Lower lobe of right lung (tissue), 2 donors: ENCODE results near the gene GRHL1. TPM values are rescaled to one million over a fixed set of nuclear protein-coding genes. Genes with fewer than 3 reads are reported as not detected.

Experiments used
- ATAC-seq, 2 donors: fragments of 200-7000 bp; cut with Tn5 transposase; one replicate each; pipeline ENCODE4 v1.9.1; 2020 to 2022; ENCODE audit warnings: mild to moderate bottlenecking in 2 of 2, moderate library complexity in 2 of 2
- DNase-seq: peaks from one replicate; pipeline ENCODE4 v3.0.0-alpha.2; 2020
- H3K27ac ChIP-seq: fragments of 200-600 bp; one replicate; pipeline ENCODE4 v1.8.0; 2022
- H3K27me3 ChIP-seq: fragments of 200-600 bp; one replicate; pipeline ENCODE4 v1.8.0; 2022; ENCODE audit warnings: low read depth
- H3K36me3 ChIP-seq: fragments of 200-600 bp; one replicate; pipeline ENCODE4 v1.8.0; 2022; ENCODE audit warnings: mild to moderate bottlenecking
- H3K4me1 ChIP-seq: fragments of 200-600 bp; one replicate; pipeline ENCODE4 v1.8.0; 2022
- H3K4me3 ChIP-seq: fragments of 200-600 bp; one replicate; pipeline ENCODE4 v1.8.0; 2022; ENCODE audit warnings: mild to moderate bottlenecking
- H3K9me3 ChIP-seq: fragments of 200-600 bp; one replicate; pipeline ENCODE4 v1.8.0; 2022
- intact Hi-C: fragments of 100-400 bp; cut with DNase I; formaldehyde crosslinking; loops from one replicate; pipeline ENCODE4 v1.11.0; 2022
- total RNA-seq: library from RNA; stranded (reverse); fragmentation: NEBNext Ultra II Directional; extraction: Animal tissue kit (Norgen Biotek cat#: 25700); gene quantifications from one replicate; pipeline ENCODE4 v1.2.1, GENCODE V29; 2021
- TF ChIP-seq, protein P1 (sequence below): fragments of 200-600 bp; IDR thresholded peaks from one replicate; pipeline ENCODE4 v1.8.0; 2022; ENCODE audit warnings: antibody characterized with exemption, mild to moderate bottlenecking
- donor health status: DM: no; HTN: yes; CAD: no; lungs with severe emphysema.

The GRHL1 gene
- total RNA-seq, 1 donor from 2014 or later: 6.5 TPM

DNA sequence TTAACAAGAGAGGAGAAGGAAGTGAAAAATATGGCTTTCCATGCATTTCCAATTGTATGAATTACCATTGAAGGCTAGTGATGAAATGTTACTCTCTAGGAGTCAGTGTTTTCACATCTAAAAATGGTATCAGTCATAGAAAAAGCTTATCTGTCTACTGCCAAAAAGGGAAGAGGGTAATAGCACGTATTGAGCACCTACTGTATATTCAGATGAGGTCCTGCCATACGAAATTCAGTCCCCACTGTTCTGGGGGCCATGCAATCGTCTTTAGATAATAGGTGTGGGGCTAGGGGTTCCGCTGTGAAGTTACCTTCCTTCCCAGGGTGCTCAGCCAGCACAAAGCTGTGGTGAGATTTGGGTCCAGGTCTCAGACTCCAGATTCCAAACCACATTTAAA is 14.2 kb upstream of the GRHL1 start:
- Histone ChIP-seq H3K27ac (no peak overlapping the region), H3K4me3 (no peak overlapping the region), H3K27me3 (no peaks in the 10 kb centered on the region), H3K36me3 (peaks cover 18% of the 10 kb centered on the region), H3K9me3 (no peaks in the 10 kb centered on the region), H3K4me1 (peaks cover 15% of the 10 kb centered on the region)
- DNase-seq (no peak), ATAC-seq (no peak)
- intact Hi-C loops: no loop called here
- TF ChIP-seq, protein P1, sequence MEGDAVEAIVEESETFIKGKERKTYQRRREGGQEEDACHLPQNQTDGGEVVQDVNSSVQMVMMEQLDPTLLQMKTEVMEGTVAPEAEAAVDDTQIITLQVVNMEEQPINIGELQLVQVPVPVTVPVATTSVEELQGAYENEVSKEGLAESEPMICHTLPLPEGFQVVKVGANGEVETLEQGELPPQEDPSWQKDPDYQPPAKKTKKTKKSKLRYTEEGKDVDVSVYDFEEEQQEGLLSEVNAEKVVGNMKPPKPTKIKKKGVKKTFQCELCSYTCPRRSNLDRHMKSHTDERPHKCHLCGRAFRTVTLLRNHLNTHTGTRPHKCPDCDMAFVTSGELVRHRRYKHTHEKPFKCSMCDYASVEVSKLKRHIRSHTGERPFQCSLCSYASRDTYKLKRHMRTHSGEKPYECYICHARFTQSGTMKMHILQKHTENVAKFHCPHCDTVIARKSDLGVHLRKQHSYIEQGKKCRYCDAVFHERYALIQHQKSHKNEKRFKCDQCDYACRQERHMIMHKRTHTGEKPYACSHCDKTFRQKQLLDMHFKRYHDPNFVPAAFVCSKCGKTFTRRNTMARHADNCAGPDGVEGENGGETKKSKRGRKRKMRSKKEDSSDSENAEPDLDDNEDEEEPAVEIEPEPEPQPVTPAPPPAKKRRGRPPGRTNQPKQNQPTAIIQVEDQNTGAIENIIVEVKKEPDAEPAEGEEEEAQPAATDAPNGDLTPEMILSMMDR: no peak

DNA sequence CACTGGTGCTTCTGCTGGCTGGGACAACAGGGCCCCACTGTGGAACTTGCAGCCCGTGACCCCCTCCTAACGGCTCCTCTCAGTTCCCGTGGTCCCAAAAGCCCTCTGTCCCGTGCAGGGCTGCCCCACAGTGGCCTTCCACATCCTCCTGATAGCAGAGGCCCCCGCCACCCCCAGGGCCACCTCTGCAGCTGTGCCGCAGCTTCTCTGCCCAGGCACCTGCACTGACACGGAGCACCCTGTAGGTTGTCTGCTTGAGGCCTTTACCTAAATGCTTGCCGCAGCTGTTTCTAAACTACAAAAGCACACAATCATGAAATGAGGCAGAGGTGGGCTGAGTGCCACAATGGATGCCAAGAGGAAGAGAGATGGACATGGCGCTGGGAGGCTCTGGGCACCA is 13.5 kb upstream of the GRHL1 start:
- ATAC-seq: no peak
- Histone ChIP-seq H3K4me1 (peaks cover 15% of the 10 kb centered on the region), H3K9me3 (no peaks in the 10 kb centered on the region), H3K27me3 (no peaks in the 10 kb centered on the region), H3K36me3 (peaks cover 11% of the 10 kb centered on the region), H3K4me3 (no peak overlapping the region), H3K27ac (no peak overlapping the region)
- no peak for DNase-seq
- TF ChIP-seq, protein P1: no peak
- intact Hi-C loops: no loop called here

DNA sequence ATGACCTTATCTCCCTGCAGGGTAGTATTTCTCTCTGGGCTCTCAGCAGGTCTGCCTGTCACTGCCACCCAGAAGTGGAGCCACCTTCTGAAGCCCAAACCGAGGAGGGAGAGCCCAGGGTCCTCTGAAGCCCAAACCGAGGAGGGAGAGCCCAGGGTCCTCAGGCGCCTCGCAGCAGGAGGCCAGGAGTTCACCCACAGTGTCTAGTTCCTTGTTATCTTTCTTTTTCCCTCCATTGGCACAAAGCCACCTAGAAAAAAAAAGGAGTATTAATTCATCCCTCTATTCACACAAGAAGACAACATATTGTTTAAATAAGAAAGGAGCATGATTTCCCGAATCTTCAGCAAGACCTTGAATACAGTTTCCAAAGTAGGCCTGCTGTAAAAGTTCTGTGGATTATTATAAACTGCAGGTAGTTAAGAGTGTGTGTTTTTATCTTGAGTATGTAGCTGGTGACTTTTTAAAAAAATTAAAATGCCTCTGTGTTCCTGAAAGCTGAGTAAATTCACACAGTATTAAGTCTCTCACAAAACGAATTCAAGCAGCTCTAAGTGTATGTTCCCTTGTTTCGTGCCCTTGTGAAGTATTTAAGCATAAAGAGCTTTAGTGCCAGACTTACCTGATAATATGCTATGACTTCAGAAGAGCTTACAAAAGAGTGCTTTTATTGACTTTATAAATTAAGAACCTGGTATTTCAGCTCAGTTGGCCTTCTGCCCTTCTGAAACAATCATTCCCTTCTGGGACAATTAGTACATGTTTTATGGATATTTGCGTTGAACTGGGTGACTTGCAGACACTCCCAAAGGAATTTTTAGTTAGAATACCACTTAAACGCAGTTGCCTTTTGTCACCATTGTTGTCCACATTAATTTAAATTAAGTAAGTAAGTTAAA is 11.7 kb upstream of the GRHL1 start:
- Histone ChIP-seq H3K27me3 (peaks cover 6% of the 10 kb centered on the region), H3K4me3 (no peak overlapping the region), H3K27ac (no peak overlapping the region), H3K9me3 (no peaks in the 10 kb centered on the region), H3K4me1 (peaks cover 18% of the 10 kb centered on the region), H3K36me3 (no peaks in the 10 kb centered on the region)
- intact Hi-C loops: no loop called here
- DNase-seq (no peak), ATAC-seq (peak; percentile 84 to 90)
- TF ChIP-seq, protein P1: no peak

DNA sequence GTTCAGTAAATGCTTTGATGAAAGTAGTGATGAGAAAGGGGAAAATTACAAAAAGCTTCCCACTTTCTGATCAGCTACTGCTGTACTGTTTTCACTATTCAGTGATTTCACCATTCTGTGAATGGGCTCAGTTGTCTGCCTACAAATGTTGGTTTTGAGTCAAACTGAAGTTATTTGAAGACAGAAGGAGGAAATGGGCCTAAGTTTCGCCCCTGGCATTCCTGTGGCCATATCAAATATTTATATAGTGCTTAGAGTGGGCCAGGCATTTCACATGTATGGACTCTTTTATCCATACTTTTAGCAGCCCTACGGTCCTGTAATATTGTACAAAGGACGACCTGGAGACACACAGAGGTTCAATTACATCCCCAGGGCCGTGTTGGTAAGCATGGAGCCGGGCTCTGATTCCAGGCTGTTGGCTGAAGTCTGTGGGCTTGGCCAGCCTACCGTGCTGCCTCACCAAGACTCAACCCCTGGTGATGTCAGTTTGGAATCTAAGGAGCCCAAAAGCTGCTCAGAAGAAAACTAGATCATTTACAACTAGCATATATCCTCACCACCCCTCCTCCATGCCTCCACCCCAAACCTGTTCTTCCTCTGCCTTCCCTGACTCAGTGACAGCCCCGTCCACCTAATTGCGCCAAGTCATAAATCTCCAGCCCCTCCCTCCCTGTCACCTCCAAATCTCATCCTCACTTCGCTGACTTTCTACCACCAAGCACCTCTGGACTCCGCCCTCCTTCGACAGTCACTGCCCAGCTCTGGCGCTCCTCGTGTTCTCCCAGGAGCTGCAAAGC is 10.1 kb upstream of the GRHL1 start:
- Histone ChIP-seq H3K36me3 (no peaks in the 10 kb centered on the region), H3K27ac (no peak overlapping the region), H3K27me3 (peaks cover 19% of the 10 kb centered on the region), H3K4me3 (no peak overlapping the region), H3K9me3 (no peaks in the 10 kb centered on the region), H3K4me1 (peaks cover 18% of the 10 kb centered on the region)
- intact Hi-C loops: no loop called here
- TF ChIP-seq, protein P1: no peak
- DNase-seq (no peak), ATAC-seq (peak in 1 of 2 donors; percentile 56)

DNA sequence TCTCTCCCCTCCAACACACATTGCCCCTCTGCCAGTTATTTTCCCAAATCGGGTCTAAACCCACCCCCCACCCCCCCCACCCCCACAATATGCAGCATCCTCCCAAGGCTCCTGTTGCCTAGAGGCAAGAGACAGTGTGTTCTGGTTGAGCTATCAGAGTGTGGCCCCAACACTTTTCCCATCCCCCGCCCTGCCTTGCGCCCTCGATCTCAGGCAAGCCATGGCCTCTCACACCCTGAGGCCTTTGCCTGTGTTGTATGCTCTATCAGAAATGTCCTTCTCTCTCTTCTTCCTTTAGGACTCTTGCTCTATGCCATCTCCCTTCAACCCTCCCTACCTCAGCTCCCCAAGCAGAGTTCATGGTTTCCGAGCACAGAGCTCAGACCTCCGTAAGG is 9.5 kb upstream of the GRHL1 start:
- no peak overlapping the region for H3K27ac ChIP-seq
- ATAC-seq (no peak), DNase-seq (no peak)
- H3K4me3 ChIP-seq: no peak overlapping the region
- H3K36me3 ChIP-seq: no peaks in the 10 kb centered on the region
- H3K9me3 ChIP-seq: no peaks in the 10 kb centered on the region
- H3K27me3 ChIP-seq: peaks cover 19% of the 10 kb centered on the region
- TF ChIP-seq, protein P1: no peak
- peaks cover 18% of the 10 kb centered on the region for H3K4me1 ChIP-seq
- intact Hi-C loops: no loop called here
